ENCODE data around the gene OR14J1.
"Not testable (repeated sequence)": the region's sequence is repeated elsewhere in the genome, so short reads cannot be mapped to it uniquely, and the experiment has no call there.

OR14J1 gene

GRCh38 chr6:29345380-29345779, 43.9 kb downstream of the OR14J1 start:
- Histone ChIP-seq H3K27me3 (ENCODE audit: control insufficient read depth, insufficient read depth, low read length) (no peaks in the 10 kb centered on the region), H3K36me3 (ENCODE audit: control insufficient read depth, insufficient read depth, low read length) (no peaks in the 10 kb centered on the region), H3K4me3 (ENCODE audit: low read length) (no peak overlapping the region), H3K4me1 (ENCODE audit: control insufficient read depth, insufficient read depth, low read length) (no peaks in the 10 kb centered on the region), H3K9ac (ENCODE audit: low read length) (no peak overlapping the region), H3K9me3 (ENCODE audit: control insufficient read depth, low read length) (no peaks in the 10 kb centered on the region)

- H3K9ac ChIP-seq (ENCODE audit: low read length); H3K27me3 ChIP-seq (ENCODE audit: control insufficient read depth, insufficient read depth, low read length); H3K36me3 ChIP-seq (ENCODE audit: control insufficient read depth, insufficient read depth, low read length); H3K4me3 ChIP-seq (ENCODE audit: low read length); H3K4me1 ChIP-seq (ENCODE audit: control insufficient read depth, insufficient read depth, low read length); H3K9me3 ChIP-seq (ENCODE audit: control insufficient read depth, low read length): not testable (repeated sequence)
These were observed 47.8 kb downstream of the OR14J1 start for GRCh38 chr6:29349348-29349747.

- no peaks in the 10 kb centered on the region for H3K9me3 ChIP-seq (ENCODE audit: control insufficient read depth, low read length)
These were observed 53.5 kb downstream of the OR14J1 start for GRCh38 chr6:29354980-29355379.

GRCh38 chr6:29355603-29356002, 54.1 kb downstream of the OR14J1 start:
- Histone ChIP-seq H3K27me3 (ENCODE audit: control insufficient read depth, insufficient read depth, low read length) (no peaks in the 10 kb centered on the region), H3K36me3 (ENCODE audit: control insufficient read depth, insufficient read depth, low read length) (no peaks in the 10 kb centered on the region), H3K4me3 (ENCODE audit: low read length) (no peak overlapping the region), H3K9me3 (ENCODE audit: control insufficient read depth, low read length) (no peaks in the 10 kb centered on the region), H3K4me1 (ENCODE audit: control insufficient read depth, insufficient read depth, low read length) (no peaks in the 10 kb centered on the region), H3K9ac (ENCODE audit: low read length) (no peak overlapping the region)

More at GRCh38 chr6:29354980-29355379, 53.5 kb downstream of the OR14J1 start:
- H3K27me3 ChIP-seq (ENCODE audit: control insufficient read depth, insufficient read depth, low read length) = no peaks in the 10 kb centered on the region
- no peaks in the 10 kb centered on the region for H3K4me1 ChIP-seq (ENCODE audit: control insufficient read depth, insufficient read depth, low read length)
- no peaks in the 10 kb centered on the region for H3K36me3 ChIP-seq (ENCODE audit: control insufficient read depth, insufficient read depth, low read length)
- no peak overlapping the region for H3K4me3 ChIP-seq (ENCODE audit: low read length)
- no peak overlapping the region for H3K9ac ChIP-seq (ENCODE audit: low read length)
